Gastrocnemius medialis (tissue), 4 donors: ENCODE results near the gene AFDN.

Experiments
- POLR2A ChIP-seq, 2 donors: fragments of 450-650 bp; IDR thresholded peaks; one replicate each; pipeline ENCODE4 v1.6.1; 2017; ENCODE audit warnings: antibody characterized with exemption in 2 of 2, mild to moderate bottlenecking in 2 of 2, moderate library complexity in 2 of 2
- TF ChIP-seq, protein P1 (sequence below), 5 experiments: fragments of 450-650 bp in 3 of 5; fragments of 200-600 bp in 2 of 5; sonication (generic) in 2 of 5; IDR thresholded peaks in 4 of 5; conservative IDR thresholded peaks in 1 of 5; 1 replicate in 4 of 5; 2 replicates in 1 of 5; pipeline ENCODE4 v1.5.1; 2016 to 2019; ENCODE audit warnings: antibody characterized with exemption in 5 of 5, mild to moderate bottlenecking in 3 of 5, moderate library complexity in 3 of 5

DNA sequence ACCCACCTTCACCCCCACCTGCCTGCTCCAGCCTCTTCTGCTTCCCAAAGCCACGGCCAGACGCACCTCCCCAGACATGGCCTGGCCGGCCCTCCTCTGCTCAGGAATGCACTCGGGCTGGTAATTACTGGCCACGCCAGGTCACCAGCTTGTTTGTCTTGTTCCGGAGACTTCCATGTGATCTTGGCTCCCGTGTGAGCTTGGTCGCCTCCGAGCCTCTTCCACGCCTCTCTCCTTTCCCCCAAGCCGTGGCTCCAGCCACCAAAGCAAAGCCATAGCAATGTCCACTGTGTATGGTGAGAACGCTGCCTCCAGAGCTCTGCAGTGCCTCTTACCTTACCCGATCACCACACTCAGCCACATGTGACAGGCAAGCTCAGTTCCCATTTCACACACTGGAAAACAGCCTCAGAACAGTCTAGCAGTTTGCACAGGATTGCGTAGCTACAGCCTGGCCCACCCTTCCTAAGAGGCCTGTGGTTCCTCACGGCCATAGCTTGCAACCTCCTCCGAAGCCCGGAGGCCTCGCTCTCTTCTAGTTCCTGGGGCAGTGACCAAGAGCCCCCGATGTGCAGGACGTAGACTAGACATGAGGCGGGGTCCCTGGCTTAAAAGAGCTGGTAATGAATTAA is 48.1 kb upstream of the AFDN start:
- TF ChIP-seq, protein P1, sequence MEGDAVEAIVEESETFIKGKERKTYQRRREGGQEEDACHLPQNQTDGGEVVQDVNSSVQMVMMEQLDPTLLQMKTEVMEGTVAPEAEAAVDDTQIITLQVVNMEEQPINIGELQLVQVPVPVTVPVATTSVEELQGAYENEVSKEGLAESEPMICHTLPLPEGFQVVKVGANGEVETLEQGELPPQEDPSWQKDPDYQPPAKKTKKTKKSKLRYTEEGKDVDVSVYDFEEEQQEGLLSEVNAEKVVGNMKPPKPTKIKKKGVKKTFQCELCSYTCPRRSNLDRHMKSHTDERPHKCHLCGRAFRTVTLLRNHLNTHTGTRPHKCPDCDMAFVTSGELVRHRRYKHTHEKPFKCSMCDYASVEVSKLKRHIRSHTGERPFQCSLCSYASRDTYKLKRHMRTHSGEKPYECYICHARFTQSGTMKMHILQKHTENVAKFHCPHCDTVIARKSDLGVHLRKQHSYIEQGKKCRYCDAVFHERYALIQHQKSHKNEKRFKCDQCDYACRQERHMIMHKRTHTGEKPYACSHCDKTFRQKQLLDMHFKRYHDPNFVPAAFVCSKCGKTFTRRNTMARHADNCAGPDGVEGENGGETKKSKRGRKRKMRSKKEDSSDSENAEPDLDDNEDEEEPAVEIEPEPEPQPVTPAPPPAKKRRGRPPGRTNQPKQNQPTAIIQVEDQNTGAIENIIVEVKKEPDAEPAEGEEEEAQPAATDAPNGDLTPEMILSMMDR (IDR thresholded peaks at IDR 0.05 in 4 of 5, conservative IDR thresholded peaks at IDR 0.05 in 1 of 5): no peak
- TF ChIP-seq POLR2A (IDR thresholded peaks at IDR 0.05): no peak
